GM13977 (cell line): ENCODE data around the gene HMMR.
"Not testable (repeated sequence)": the region's sequence is repeated elsewhere in the genome, so short reads cannot be mapped to it uniquely, and the experiment has no call there.

Experiments
- DNase-seq: peaks from one replicate; pipeline ENCODE4 v3.0.0; 2012; ENCODE audit warnings: low spot score
- CTCF ChIP-seq: IDR thresholded peaks from 2 replicates; pipeline ENCODE4 v1.5.1; 2012; ENCODE audit warnings: mild to moderate bottlenecking, control low read depth; ENCODE audit not compliant: insufficient read depth; ENCODE audit errors: extremely low read depth, missing control alignments
- in situ Hi-C: fragments of 300-500 bp; cut with MboI; formaldehyde crosslinking; loops from one replicate; pipeline ENCODE4 v1.12.0; 2022; ENCODE audit warnings: low sequenced_read_pairs, low pct_unique_long_range_greater_than_20kb, mixed read lengths, inconsistent platforms; ENCODE audit not compliant: unreplicated experiment

HMMR gene

GRCh38 chr5:163460562-163461171, at the start of gene HMMR:
Gene HMMR, plus strand, starts transcription at chr5:163460632. Its CDS starts 61 bp downstream, at chr5:163460693.
- DNase-seq = no peak
- TF ChIP-seq CTCF = no peak
- in situ Hi-C loops = no loop called here

GRCh38 chr5:163415673-163416072, 44.8 kb upstream of the HMMR start:
- DNase-seq, in situ Hi-C loops: not testable (repeated sequence)

GRCh38 chr5:163424836-163425235, 35.6 kb upstream of the HMMR start:
- no peak for DNase-seq
- TF ChIP-seq CTCF = no peak
- in situ Hi-C loops = no loop called here

- in situ Hi-C loops, DNase-seq: not testable (repeated sequence)
Observed at GRCh38 chr5:163426128-163426527, 34.3 kb upstream of the HMMR start.

- TF ChIP-seq CTCF = no peak
- in situ Hi-C loops = no loop called here
Observed at GRCh38 chr5:163432544-163432943, 27.9 kb upstream of the HMMR start.

GRCh38 chr5:163433271-163433670, 27.2 kb upstream of the HMMR start:
- in situ Hi-C loops = no loop called here
- no peak for DNase-seq
- TF ChIP-seq CTCF = no peak

More at GRCh38 chr5:163432544-163432943, 27.9 kb upstream of the HMMR start:
- DNase-seq = no peak

- TF ChIP-seq CTCF = no peak
- in situ Hi-C loops = no loop called here
- no peak for DNase-seq
Observed at GRCh38 chr5:163434401-163434866, 26.0 kb upstream of the HMMR start.

- in situ Hi-C loops = no loop called here
- no peak for DNase-seq
- no peak for TF ChIP-seq CTCF
Observed at GRCh38 chr5:163436515-163436914, 23.9 kb upstream of the HMMR start.
